Glutamatergic neuron (in vitro differentiated cells): ENCODE measurements around the gene KCNJ9. TPM values are rescaled to one million over a fixed set of nuclear protein-coding genes. Genes with fewer than 3 reads are reported as not detected.

Experiments used
- DNase-seq: peaks from one replicate; pipeline ENCODE4 v3.0.0; 2022
- H3K27ac Mint-ChIP-seq: one replicate; pipeline ENCODE4 v1.8.0; 2020; ENCODE audit warnings: mild to moderate bottlenecking, mixed read lengths, inconsistent platforms; ENCODE audit not compliant: unreplicated experiment
- H3K27me3 Mint-ChIP-seq: one replicate; pipeline ENCODE4 v1.8.0; 2020; ENCODE audit warnings: mild to moderate bottlenecking, moderate library complexity, mixed read lengths, inconsistent platforms; ENCODE audit not compliant: unreplicated experiment
- H3K36me3 Mint-ChIP-seq: one replicate; pipeline ENCODE4 v1.8.0; 2020; ENCODE audit warnings: mild to moderate bottlenecking, mixed read lengths, inconsistent platforms; ENCODE audit not compliant: unreplicated experiment
- H3K4me1 Mint-ChIP-seq: one replicate; pipeline ENCODE4 v1.8.0; 2020; ENCODE audit warnings: mild to moderate bottlenecking, low read depth, mixed read lengths, inconsistent platforms; ENCODE audit not compliant: unreplicated experiment
- H3K4me3 Mint-ChIP-seq: one replicate; pipeline ENCODE4 v1.8.0; 2020; ENCODE audit warnings: mild to moderate bottlenecking, mixed read lengths, inconsistent platforms; ENCODE audit not compliant: unreplicated experiment
- H3K9me3 Mint-ChIP-seq: one replicate; pipeline ENCODE4 v1.8.0; 2020; ENCODE audit warnings: mild to moderate bottlenecking, moderate library complexity, mixed read lengths, inconsistent platforms; ENCODE audit not compliant: unreplicated experiment
- total RNA-seq: library from RNA; stranded (reverse); fragmentation: NEBNext Ultra II Directional; extraction: Animal tissue kit (Norgen Biotek cat#: 25700); gene quantifications from one replicate; pipeline ENCODE4 v1.2.1, GENCODE V29; 2021; ENCODE audit not compliant: unreplicated experiment
- TF ChIP-seq, protein P1 (sequence below): fragments of 200-600 bp; sonication (generic); IDR thresholded peaks from one replicate; pipeline ENCODE4 v1.5.0; 2021; ENCODE audit not compliant: partially characterized antibody, unreplicated experiment

KCNJ9 gene
- total RNA-seq, 1 donor from 2014 or later: 2.0 TPM

DNA sequence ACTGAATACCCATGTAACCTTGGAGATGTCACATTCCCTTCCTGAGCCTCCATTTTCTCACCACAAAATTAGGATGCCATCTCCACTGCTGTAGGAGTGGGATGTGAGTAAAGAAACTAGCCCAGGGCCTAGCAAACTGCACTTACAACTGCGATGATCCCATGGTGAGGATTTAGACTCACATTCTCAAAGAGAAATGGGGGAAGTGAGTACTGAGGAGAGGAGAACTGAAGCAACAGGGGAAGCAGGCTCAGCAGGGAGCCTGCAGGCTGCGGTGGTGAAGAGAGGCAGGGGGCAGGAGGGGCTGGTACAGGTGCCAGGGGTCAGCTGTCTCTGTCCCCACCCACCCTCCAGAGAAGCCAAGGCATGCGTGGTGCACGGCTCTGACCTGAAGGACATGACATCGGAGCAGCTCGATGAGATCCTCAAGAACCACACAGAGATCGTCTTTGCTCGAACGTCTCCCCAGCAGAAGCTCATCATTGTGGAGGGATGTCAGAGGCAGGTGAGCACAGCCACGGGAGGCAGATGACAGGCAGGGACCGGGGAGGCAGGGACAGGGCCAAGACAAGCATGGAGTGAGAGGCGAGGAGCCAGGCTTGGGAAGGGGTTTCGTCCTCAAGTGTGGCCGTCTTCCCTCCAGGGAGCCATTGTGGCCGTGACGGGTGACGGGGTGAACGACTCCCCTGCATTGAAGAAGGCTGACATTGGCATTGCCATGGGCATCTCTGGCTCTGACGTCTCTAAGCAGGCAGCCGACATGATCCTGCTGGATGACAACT is 53.6 kb downstream of the KCNJ9 start:
- DNase-seq: no peak
- Mint-ChIP-seq H3K36me3 (no peaks in the 10 kb centered on the region), H3K4me1 (no peaks in the 10 kb centered on the region), H3K27ac (no peak overlapping the region), H3K27me3 (peaks cover 6% of the 10 kb centered on the region), H3K9me3 (no peaks in the 10 kb centered on the region), H3K4me3 (no peak overlapping the region)
- TF ChIP-seq, protein P1, sequence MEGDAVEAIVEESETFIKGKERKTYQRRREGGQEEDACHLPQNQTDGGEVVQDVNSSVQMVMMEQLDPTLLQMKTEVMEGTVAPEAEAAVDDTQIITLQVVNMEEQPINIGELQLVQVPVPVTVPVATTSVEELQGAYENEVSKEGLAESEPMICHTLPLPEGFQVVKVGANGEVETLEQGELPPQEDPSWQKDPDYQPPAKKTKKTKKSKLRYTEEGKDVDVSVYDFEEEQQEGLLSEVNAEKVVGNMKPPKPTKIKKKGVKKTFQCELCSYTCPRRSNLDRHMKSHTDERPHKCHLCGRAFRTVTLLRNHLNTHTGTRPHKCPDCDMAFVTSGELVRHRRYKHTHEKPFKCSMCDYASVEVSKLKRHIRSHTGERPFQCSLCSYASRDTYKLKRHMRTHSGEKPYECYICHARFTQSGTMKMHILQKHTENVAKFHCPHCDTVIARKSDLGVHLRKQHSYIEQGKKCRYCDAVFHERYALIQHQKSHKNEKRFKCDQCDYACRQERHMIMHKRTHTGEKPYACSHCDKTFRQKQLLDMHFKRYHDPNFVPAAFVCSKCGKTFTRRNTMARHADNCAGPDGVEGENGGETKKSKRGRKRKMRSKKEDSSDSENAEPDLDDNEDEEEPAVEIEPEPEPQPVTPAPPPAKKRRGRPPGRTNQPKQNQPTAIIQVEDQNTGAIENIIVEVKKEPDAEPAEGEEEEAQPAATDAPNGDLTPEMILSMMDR: no peak

GRCh38 chr1:160136121-160136925 is 55.0 kb downstream of the KCNJ9 start:
- no peaks in the 10 kb centered on the region for H3K9me3 Mint-ChIP-seq
- H3K4me1 Mint-ChIP-seq: no peaks in the 10 kb centered on the region
- no peak overlapping the region for H3K4me3 Mint-ChIP-seq
- DNase-seq: no peak
- H3K27me3 Mint-ChIP-seq: peaks cover 4% of the 10 kb centered on the region
- TF ChIP-seq, protein P1: no peak
- H3K36me3 Mint-ChIP-seq: no peaks in the 10 kb centered on the region
- H3K27ac Mint-ChIP-seq: no peak overlapping the region

DNA sequence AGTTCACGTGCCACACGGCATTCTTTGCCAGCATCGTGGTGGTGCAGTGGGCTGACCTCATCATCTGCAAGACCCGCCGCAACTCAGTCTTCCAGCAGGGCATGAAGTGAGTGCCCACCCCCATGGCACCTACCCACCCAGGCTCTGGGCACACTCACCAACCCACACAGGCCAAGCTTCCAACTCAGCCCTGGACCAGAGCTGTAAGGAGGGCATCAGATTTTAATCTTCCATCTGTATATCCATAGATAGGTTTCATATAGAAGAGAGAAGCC is 55.5 kb downstream of the KCNJ9 start:
- DNase-seq: no peak
- no peaks in the 10 kb centered on the region for H3K4me1 Mint-ChIP-seq
- H3K9me3 Mint-ChIP-seq: no peaks in the 10 kb centered on the region
- no peak overlapping the region for H3K4me3 Mint-ChIP-seq
- H3K27me3 Mint-ChIP-seq: peaks cover 4% of the 10 kb centered on the region
- TF ChIP-seq, protein P1: no peak
- H3K36me3 Mint-ChIP-seq: no peaks in the 10 kb centered on the region
- H3K27ac Mint-ChIP-seq: no peak overlapping the region

DNA sequence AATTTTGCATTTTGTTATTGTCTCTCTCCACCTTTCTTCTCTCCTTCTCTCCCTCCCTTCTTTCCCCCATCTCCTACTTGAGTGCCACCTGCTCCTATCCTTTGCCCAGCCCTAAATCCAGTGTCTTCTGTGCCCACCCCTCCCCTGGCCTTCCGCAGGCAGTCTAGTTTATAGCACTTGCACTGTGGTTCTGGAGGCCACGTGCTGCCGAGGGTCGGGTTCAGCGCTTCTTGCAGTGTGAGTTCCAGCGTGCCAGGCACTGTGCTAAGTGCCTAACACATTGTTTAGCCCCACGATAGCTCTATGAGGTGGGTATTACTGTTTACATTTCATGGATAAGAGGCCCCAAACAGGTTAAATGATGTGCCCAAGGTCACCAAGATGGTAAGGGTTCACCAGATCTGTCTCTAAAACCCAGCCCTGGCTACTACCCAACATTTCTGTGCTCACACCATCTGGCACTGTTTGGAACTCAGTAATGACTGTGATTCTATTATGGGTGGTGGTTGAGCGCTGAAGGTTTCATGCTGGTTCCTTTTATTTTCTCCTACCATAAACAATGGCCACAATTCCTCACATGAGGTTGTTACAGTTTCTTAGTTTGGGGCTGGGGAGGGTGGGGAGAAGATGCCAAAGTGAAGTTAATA is 56.0 kb downstream of the KCNJ9 start:
- H3K27ac Mint-ChIP-seq: no peak overlapping the region
- TF ChIP-seq, protein P1: no peak
- no peak for DNase-seq
- H3K27me3 Mint-ChIP-seq: peaks cover 4% of the 10 kb centered on the region
- H3K36me3 Mint-ChIP-seq: no peaks in the 10 kb centered on the region
- H3K9me3 Mint-ChIP-seq: no peaks in the 10 kb centered on the region
- no peaks in the 10 kb centered on the region for H3K4me1 Mint-ChIP-seq
- H3K4me3 Mint-ChIP-seq: no peak overlapping the region
